Spleen (tissue), 7 donors: Measurements from ENCODE around the gene DOCK6.

ENCODE experiments used
- POLR2A ChIP-seq, 3 donors: fragments of 450-650 bp; IDR thresholded peaks; one replicate each; pipeline ENCODE4 v1.5.1; 2017; ENCODE audit warnings: antibody characterized with exemption in 3 of 3, mild to moderate bottlenecking in 1 of 3
- POLR2AphosphoS5 ChIP-seq, 3 donors: sonication (generic); formaldehyde crosslinking; IDR thresholded peaks; one replicate each; pipeline ENCODE4 v1.5.1; 2017; ENCODE audit warnings: antibody characterized with exemption in 3 of 3
- TF ChIP-seq, protein P1 (sequence below), 11 experiments: fragments of 200-600 bp in 7 of 11; fragments of 450-650 bp in 4 of 11; sonication (generic) in 4 of 11; IDR thresholded peaks in 8 of 11; conservative IDR thresholded peaks in 3 of 11; 1 replicate in 7 of 11; 2 replicates in 4 of 11; pipeline versions ENCODE4 v1.4.0 to v1.8.0; 2016 to 2021; ENCODE audit warnings: antibody characterized with exemption in 11 of 11, inconsistent platforms in 4 of 11, mild to moderate bottlenecking in 1 of 11
- donor health status: DM: no; HTN: no; CAD: no; lungs with moderate emphysema.
- donor health status: DM: no; HTN: no; CAD: no.
- donor health status: DM: no; HTN: no; CAD: no.

DNA sequence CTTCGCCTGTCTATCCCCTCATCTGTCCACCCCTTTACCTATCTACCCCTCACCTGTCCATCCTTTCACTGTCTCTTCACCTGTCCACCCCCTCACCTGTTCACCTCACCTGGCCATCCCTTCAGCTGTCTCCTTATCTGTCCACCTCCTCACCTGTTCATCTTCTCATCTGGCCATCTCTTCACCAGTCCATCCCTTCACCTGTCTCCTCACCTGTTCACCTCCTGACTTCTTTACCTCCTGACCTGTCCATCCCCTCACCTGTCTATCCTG is 51.7 kb downstream of the DOCK6 start:
- TF ChIP-seq, protein P1, sequence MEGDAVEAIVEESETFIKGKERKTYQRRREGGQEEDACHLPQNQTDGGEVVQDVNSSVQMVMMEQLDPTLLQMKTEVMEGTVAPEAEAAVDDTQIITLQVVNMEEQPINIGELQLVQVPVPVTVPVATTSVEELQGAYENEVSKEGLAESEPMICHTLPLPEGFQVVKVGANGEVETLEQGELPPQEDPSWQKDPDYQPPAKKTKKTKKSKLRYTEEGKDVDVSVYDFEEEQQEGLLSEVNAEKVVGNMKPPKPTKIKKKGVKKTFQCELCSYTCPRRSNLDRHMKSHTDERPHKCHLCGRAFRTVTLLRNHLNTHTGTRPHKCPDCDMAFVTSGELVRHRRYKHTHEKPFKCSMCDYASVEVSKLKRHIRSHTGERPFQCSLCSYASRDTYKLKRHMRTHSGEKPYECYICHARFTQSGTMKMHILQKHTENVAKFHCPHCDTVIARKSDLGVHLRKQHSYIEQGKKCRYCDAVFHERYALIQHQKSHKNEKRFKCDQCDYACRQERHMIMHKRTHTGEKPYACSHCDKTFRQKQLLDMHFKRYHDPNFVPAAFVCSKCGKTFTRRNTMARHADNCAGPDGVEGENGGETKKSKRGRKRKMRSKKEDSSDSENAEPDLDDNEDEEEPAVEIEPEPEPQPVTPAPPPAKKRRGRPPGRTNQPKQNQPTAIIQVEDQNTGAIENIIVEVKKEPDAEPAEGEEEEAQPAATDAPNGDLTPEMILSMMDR (IDR thresholded peaks at IDR 0.05 in 8 of 11, conservative IDR thresholded peaks at IDR 0.05 in 3 of 11): no peak
- TF ChIP-seq POLR2AphosphoS5 (IDR thresholded peaks at IDR 0.05): no peak
- TF ChIP-seq POLR2A (IDR thresholded peaks at IDR 0.05): no peak
